CD1c-positive myeloid dendritic cell (primary cell): Measurements from ENCODE around the gene TIPARP.
"Not testable (repeated sequence)": the region's sequence is repeated elsewhere in the genome, so short reads cannot be mapped to it uniquely, and the experiment has no call there.

ENCODE experiments used
- DNase-seq: peaks from one replicate; pipeline ENCODE4 v3.0.0-alpha.2; 2016; ENCODE audit errors: extremely low spot score

TIPARP gene

DNA sequence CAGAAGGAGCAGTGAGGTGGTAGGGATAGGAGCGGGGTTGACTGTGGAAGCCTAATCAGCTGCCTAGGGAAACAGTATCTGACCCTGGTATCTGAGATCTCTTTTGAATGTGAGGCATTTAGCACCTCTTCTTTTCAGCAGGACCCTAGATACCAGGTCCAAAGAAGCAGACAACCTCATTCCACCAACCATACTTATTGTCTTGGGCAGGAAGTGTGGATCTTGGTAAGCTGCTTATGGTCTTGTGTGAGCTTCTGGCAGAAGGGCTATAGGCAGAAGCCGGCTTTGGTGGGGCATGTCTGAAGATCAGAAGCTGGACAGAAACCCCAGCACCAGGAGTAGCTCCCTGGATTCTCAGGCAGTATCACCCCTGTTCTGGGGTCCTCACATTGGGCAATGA is 65.6 kb downstream of the TIPARP start:
- no peak for DNase-seq

- DNase-seq, result not testable (repeated sequence)
Measured at GRCh38 chr3:156740581-156740980, 66.2 kb downstream of the TIPARP start.

DNA sequence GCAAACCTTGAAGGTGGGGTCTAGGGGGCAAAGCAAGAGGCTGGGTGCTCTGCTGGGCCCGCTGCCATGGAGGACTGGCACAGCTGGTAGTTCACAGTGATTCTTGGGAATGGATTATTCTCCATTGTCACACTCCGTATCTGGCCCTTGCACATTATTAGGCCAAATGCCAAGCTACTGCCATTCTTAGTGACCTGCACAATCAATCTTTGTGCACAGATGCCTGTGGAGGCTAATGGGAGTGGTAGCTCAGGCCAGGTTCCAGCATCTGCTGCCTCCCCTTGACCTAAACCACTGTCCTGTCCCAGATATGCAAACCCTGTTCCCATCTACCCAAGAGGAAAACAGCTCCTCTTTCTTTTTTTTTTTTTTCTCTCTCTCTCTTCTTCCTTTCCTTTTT is 67.5 kb downstream of the TIPARP start:
- no peak for DNase-seq

GRCh38 chr3:156742401-156742800 is 68.0 kb downstream of the TIPARP start:
- DNase-seq, result no peak

GRCh38 chr3:156743859-156744258 is 69.5 kb downstream of the TIPARP start:
- DNase-seq, result no peak

- DNase-seq, result no peak
Measured at GRCh38 chr3:156744631-156745030, 70.2 kb downstream of the TIPARP start.

- DNase-seq, result no peak
Measured at GRCh38 chr3:156745766-156746165, 71.4 kb downstream of the TIPARP start.

DNA sequence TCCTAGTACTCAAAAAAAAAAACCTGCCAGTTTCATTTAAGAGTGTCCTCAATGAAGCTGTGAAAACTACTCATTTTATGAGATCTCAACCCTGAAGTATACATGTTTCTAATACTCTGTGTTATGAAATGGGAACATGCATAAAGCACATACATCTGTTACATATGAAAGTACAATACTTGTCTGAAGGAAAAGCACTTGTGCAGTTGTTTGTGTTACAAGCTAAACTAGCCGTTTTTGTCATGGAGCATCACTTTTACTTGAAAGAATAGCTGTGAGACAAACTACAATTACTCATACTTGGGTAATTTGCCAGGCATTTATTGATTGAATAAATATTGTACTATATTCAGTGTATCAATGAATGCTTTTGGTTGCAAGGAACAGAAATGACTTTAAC is 72.7 kb downstream of the TIPARP start:
- DNase-seq, result no peak

DNA sequence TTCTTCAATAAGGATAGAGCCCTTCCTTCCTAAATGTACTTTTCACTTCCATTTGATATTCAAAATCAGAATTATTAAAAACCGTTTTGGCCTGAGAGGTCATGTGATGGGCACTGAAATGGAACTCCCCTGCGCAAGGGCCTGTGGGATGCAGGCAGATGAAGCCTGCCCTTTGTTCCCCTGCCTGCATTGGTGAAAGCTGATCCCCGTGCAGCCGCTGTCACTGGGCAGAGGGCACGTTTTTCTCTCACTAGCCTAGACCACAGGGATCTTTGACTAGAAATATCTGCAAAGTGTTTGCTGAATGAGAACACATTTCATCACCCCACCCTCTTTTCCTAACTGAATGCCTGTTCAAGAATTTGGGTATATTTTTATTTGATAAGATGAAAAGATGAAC is 74.9 kb downstream of the TIPARP start:
- DNase-seq, result no peak

GRCh38 chr3:156750191-156750873 is 75.9 kb downstream of the TIPARP start:
- DNase-seq, result no peak

- no peak for DNase-seq
Measured at GRCh38 chr3:156750874-156751245, 76.5 kb downstream of the TIPARP start.

GRCh38 chr3:156751461-156752025 is 77.2 kb downstream of the TIPARP start:
- DNase-seq, result no peak
